Smooth muscle cell (in vitro differentiated cells): Measurements from ENCODE around the gene CDH23. TPM values are rescaled to one million over a fixed set of nuclear protein-coding genes. Genes with fewer than 3 reads are reported as not detected.

ENCODE experiments used
- DNase-seq: peaks from one replicate; lab custom pipeline; 2025; ENCODE audit not compliant: unreplicated experiment; lab: John Stamatoyannopoulos, UW
- H2AFZ ChIP-seq: fragments of 200-600 bp; sonication (generic); 2 replicates; pipeline ENCODE4 v1.6.0; 2016; ENCODE audit warnings: antibody characterized with exemption, low read depth, mild to moderate bottlenecking
- H3F3A ChIP-seq: fragments of 200-600 bp; sonication (generic); 2 replicates; pipeline ENCODE4 v1.6.0; 2017; ENCODE audit warnings: antibody characterized with exemption, low read depth
- H3K27ac ChIP-seq: fragments of 200-600 bp; sonication (generic); 2 replicates; pipeline ENCODE4 v1.5.1; 2016; ENCODE audit warnings: low read depth, mild to moderate bottlenecking
- H3K27me3 ChIP-seq: fragments of 200-600 bp; sonication (generic); 2 replicates; pipeline ENCODE4 v1.6.1; 2016; ENCODE audit warnings: low read depth, mild to moderate bottlenecking
- H3K36me3 ChIP-seq: fragments of 200-600 bp; sonication (generic); 2 replicates; pipeline ENCODE4 v1.5.1; 2016; ENCODE audit warnings: low read depth
- H3K4me1 ChIP-seq: fragments of 200-600 bp; sonication (generic); 2 replicates; pipeline ENCODE4 v1.5.1; 2016; ENCODE audit warnings: low read depth
- H3K4me2 ChIP-seq: fragments of 200-600 bp; sonication (generic); 2 replicates; pipeline ENCODE4 v1.6.0; 2016; ENCODE audit warnings: mild to moderate bottlenecking
- H3K4me3 ChIP-seq: fragments of 200-600 bp; sonication (generic); 2 replicates; pipeline ENCODE4 v1.5.1; 2016; ENCODE audit warnings: mild to moderate bottlenecking
- H3K79me2 ChIP-seq: fragments of 200-600 bp; sonication (generic); 2 replicates; pipeline ENCODE4 v1.6.0; 2016; ENCODE audit warnings: low read depth, mild to moderate bottlenecking
- H3K9ac ChIP-seq: fragments of 200-600 bp; sonication (generic); 2 replicates; pipeline ENCODE4 v1.6.0; 2016; ENCODE audit warnings: low read depth
- H3K9me3 ChIP-seq: fragments of 200-600 bp; sonication (generic); replicated peaks from 2 replicates; pipeline ENCODE4 v1.5.1; 2016; ENCODE audit warnings: low read depth
- H4K20me1 ChIP-seq: fragments of 200-600 bp; sonication (generic); 2 replicates; pipeline ENCODE4 v1.6.0; 2016; ENCODE audit warnings: low read depth
- WGBS: methylation state at CpG from one replicate; pipeline ENCODE4 v1.1.7; 2016; ENCODE audit warnings: low lambda C conversion rate; 5-methylcytosine and 5-hydroxymethylcytosine counted together
- polyA plus RNA-seq: library from polyadenylated mRNA; unstranded; fragments of >200 nt; fragmentation: Nextera tagmentation; extraction: Ambion mirVana; gene quantifications from 2 replicates; pipeline ENCODE4 v1.2.1, GENCODE V29; 2016
- total RNA-seq: library from RNA; depleted of rRNA; stranded (reverse); fragments of >200 nt; gene quantifications from 2 replicates; pipeline ENCODE4 v1.2.3, GENCODE V29; 2014
- TF ChIP-seq, protein P1 (sequence below): fragments of 200-600 bp; sonication (generic); IDR thresholded peaks from 2 replicates; pipeline ENCODE4 v1.5.1; 2017; ENCODE audit warnings: borderline replicate concordance, mild to moderate bottlenecking, antibody characterized with exemption; ENCODE audit not compliant: insufficient read depth, poor library complexity, severe bottlenecking

The CDH23 gene
- total and polyA plus RNA-seq, 2 experiments from 2014 or later, result 0.99 to 2.5 TPM

DNA sequence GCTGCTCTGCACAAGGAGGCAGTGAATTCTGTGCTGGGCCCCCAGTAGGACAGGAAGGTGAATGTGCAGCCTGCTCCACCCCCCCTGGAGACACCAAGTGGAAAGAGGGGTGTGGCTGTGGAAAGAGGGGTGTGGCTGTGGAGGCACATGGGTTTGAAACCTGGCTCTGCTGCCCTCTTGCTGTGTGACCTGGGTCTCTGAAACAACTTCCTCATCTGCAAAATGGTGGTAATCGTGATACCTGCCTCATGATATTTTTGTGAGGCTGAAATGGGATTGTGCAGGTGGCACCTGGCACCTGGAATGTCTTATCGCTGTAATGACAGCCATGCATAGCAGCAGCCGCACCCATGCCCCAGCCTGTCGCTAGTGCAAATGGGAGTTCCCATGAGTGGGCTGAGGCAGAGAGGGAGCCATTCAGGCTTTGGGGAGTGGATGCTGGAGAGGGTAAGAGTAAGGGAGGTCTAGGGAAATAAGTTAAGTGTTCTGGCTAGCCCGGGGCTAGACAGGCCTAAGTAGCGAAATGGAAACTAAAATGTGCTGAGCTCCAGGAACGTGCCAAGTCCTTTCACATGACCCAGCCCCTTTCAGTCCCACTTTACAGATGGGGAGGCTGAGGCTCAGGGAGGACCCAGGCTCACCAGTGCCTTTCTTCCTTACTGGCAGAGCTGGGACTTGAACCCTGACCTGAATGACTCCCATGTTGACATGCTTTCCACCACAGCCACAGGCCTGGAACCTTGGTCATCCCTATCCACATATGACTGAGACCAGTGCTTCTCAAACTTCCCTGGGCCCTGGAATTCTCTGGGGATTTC, 287.8 kb downstream of the CDH23 start:
- 86% methylated on average over 5 of the region's 7 CpGs for WGBS
- peaks cover 24% of the 10 kb centered on the region for H3K27me3 ChIP-seq

DNA sequence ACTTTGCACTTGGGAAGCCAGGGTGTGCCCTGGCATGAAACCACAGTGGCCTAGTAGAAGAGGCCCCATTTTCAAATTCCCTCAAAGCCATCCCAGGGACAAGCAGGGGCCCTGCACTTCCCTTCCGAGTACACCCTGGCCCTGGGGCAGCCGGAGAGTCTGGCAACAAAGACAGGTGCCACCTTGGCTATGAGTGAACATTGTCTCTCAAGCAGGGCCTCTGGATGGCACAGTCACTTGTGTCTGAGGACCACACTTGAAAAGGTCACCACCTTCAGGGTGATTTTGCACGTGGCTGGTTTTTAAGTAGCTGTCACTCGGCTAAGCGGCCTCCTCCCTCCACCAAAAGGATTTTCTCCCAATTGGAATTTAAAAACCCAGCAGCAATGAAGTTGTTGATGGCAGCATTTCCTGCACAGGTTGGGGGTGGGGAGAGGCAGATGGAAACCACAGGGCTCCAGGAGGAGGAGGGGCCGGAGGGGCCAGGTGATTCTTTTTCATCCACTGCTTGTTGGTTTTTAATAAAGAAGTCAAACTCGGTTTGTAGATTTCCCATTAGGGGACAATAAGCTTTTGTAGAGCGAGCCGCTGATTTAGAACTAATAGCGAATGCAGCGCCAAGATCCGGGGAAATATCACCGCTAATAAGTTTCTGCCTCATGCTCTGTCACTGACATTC, 289.0 kb downstream of the CDH23 start:
- no peaks in the 10 kb centered on the region for H4K20me1 ChIP-seq
- no peaks in the 10 kb centered on the region for H3K79me2 ChIP-seq
- peaks cover 9% of the 10 kb centered on the region for H3K4me1 ChIP-seq
- DNase-seq, result no peak
- no peak overlapping the region for H2AFZ ChIP-seq
- no peak overlapping the region for H3K27ac ChIP-seq
- H3K4me3 ChIP-seq, result no peak overlapping the region
- H3F3A ChIP-seq, result no peaks in the 10 kb centered on the region
- no peak overlapping the region for H3K4me2 ChIP-seq
- no peaks in the 10 kb centered on the region for H3K9me3 ChIP-seq
- H3K9ac ChIP-seq, result no peak overlapping the region
- peaks cover 24% of the 10 kb centered on the region for H3K27me3 ChIP-seq
- 79% methylated on average over 13 of the region's 13 CpGs for WGBS
- no peaks in the 10 kb centered on the region for H3K36me3 ChIP-seq
- TF ChIP-seq, protein P1, sequence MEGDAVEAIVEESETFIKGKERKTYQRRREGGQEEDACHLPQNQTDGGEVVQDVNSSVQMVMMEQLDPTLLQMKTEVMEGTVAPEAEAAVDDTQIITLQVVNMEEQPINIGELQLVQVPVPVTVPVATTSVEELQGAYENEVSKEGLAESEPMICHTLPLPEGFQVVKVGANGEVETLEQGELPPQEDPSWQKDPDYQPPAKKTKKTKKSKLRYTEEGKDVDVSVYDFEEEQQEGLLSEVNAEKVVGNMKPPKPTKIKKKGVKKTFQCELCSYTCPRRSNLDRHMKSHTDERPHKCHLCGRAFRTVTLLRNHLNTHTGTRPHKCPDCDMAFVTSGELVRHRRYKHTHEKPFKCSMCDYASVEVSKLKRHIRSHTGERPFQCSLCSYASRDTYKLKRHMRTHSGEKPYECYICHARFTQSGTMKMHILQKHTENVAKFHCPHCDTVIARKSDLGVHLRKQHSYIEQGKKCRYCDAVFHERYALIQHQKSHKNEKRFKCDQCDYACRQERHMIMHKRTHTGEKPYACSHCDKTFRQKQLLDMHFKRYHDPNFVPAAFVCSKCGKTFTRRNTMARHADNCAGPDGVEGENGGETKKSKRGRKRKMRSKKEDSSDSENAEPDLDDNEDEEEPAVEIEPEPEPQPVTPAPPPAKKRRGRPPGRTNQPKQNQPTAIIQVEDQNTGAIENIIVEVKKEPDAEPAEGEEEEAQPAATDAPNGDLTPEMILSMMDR, result no peak

More for the DNA sequence above, 287.8 kb downstream of the CDH23 start:
- TF ChIP-seq, protein P1, result no peak
- H3F3A ChIP-seq, result no peaks in the 10 kb centered on the region
- no peak overlapping the region for H3K9ac ChIP-seq
- no peaks in the 10 kb centered on the region for H3K79me2 ChIP-seq
- H3K36me3 ChIP-seq, result no peaks in the 10 kb centered on the region
- no peak for DNase-seq
- H4K20me1 ChIP-seq, result no peaks in the 10 kb centered on the region
- H3K4me1 ChIP-seq, result peaks cover 9% of the 10 kb centered on the region
- no peak overlapping the region for H2AFZ ChIP-seq
- H3K4me3 ChIP-seq, result no peak overlapping the region
- no peaks in the 10 kb centered on the region for H3K9me3 ChIP-seq
- no peak overlapping the region for H3K4me2 ChIP-seq
- no peak overlapping the region for H3K27ac ChIP-seq

DNA sequence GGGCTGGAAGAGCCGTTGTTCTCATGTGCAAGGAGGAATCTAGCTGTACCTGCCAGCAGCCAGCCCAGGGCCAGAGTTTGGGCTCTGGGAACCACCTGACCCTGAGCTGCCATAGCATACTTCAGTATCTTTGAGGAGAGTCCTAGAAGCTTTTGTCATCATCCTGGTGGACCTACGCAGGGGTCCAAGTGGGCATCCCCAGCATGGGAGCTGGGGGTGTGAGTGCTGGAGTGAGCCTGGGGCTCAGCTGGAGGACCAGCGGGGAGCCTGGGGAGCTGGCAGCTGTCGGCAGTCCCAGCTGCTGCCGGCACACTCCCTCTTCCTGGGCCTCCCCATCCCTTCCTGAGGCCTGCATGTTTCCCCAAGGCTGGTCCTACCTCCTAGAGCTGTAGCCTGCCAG, 290.4 kb downstream of the CDH23 start:
- Histone ChIP-seq H3K9me3 (no peaks in the 10 kb centered on the region), H3K27me3 (peaks cover 15% of the 10 kb centered on the region), H2AFZ (no peak overlapping the region), H3K4me3 (no peak overlapping the region), H3K79me2 (no peaks in the 10 kb centered on the region), H3K9ac (no peak overlapping the region), H3K36me3 (no peaks in the 10 kb centered on the region), H3F3A (no peaks in the 10 kb centered on the region), H4K20me1 (no peaks in the 10 kb centered on the region), H3K4me2 (no peak overlapping the region), H3K4me1 (peaks cover 9% of the 10 kb centered on the region), H3K27ac (no peak overlapping the region)
- 86% methylated on average over 5 of the region's 5 CpGs for WGBS
- TF ChIP-seq, protein P1, result no peak
- DNase-seq, result no peak

DNA sequence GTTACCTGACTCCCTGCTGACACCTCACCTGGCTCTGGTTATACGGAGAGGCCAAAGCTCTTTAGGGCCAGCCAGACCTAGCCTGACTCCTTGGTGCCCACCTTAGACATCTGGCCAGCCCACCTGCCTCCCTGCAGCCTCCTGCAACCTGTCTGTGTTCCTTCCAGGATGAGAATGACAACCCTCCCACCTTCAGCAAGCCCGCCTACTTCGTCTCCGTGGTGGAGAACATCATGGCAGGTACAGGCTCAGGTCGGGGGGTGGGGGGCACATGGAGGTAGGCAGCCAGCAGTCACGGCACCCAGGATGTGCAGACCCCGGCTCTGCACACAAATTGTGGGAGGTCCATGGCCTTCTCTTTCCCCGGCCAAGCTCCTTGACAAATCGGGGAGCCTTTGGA, 290.8 kb downstream of the CDH23 start:
- H3K4me1 ChIP-seq, result peaks cover 9% of the 10 kb centered on the region
- peaks cover 15% of the 10 kb centered on the region for H3K27me3 ChIP-seq
- TF ChIP-seq, protein P1, result no peak
- no peaks in the 10 kb centered on the region for H3F3A ChIP-seq
- no peak overlapping the region for H3K9ac ChIP-seq
- no peak for DNase-seq
- H3K36me3 ChIP-seq, result no peaks in the 10 kb centered on the region
- no peaks in the 10 kb centered on the region for H3K9me3 ChIP-seq
- H2AFZ ChIP-seq, result no peak overlapping the region
- no peak overlapping the region for H3K27ac ChIP-seq
- no peak overlapping the region for H3K4me2 ChIP-seq
- H4K20me1 ChIP-seq, result no peaks in the 10 kb centered on the region
- 77% methylated on average over 9 of the region's 9 CpGs for WGBS
- no peaks in the 10 kb centered on the region for H3K79me2 ChIP-seq
- no peak overlapping the region for H3K4me3 ChIP-seq
